ENCODE data around the gene PILRB. TPM values are rescaled to one million over a fixed set of nuclear protein-coding genes. Genes with fewer than 3 reads are reported as not detected.

The PILRB gene
- total RNA-seq, 1 experiment from 2014 or later, result 119 TPM

DNA sequence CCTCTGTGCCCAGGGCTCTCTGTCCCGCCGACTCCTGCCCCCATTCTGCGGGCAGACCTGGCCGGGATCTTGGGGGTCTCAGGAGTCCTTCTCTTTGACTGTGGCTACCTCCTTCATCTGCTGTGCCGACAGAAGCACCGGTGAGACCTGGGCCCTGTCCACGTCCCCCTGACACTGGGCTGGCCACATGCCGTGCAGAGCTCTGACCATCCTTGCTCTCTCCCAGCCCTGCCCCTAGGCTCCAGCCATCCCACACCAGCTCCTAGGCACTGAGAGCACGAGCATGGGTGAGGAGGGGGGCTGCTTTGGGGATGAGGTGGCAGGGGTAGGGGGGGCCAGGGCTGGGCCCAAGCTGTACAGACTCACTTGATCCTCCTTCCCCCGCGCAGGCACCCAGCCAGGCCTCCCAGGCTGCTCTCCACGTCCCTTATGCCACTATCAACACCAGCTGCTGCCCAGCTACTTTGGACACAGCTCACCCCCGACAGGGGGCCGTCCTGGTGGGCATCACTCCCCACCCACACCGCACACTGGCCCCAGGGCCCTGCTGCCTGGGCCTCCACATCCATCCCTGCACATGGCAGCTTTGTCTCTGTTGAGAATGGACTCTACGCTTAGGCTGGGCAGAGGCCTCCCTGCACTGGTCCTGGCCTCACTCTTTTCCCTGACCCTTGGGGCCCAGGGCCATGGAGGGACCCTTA, 4.8 kb upstream of the PILRB start:
- CTCF ChIA-PET, result no interaction called here
- H3K4me3 ChIP-seq, result no peak overlapping the region
- H3K9me2 ChIP-seq (ENCODE audit: insufficient read depth), result no peaks in the 10 kb centered on the region
- no peak overlapping the region for H3K27ac ChIP-seq
- H3K9me3 ChIP-seq (ENCODE audit: insufficient read depth, low read depth), result no peaks in the 10 kb centered on the region
- H3K79me2 ChIP-seq (ENCODE audit: low read depth), result 0 out of 2 replicates have a peak, but pooled peaks cover 3% of the 10 kb centered on the region
- no peak overlapping the region for H3K4me2 ChIP-seq
- intact Hi-C loops (cut with micrococcal nuclease; ENCODE audit: unreplicated experiment), result loop anchor here (5.0 kb wide), 1 partner anchor 221 kb away; no protein-coding TSS in a partner anchor
- no peak for TF ChIP-seq EZH2 (IDR thresholded peaks at IDR 0.05; ENCODE audit: low read depth)
- TF ChIP-seq, protein P1, sequence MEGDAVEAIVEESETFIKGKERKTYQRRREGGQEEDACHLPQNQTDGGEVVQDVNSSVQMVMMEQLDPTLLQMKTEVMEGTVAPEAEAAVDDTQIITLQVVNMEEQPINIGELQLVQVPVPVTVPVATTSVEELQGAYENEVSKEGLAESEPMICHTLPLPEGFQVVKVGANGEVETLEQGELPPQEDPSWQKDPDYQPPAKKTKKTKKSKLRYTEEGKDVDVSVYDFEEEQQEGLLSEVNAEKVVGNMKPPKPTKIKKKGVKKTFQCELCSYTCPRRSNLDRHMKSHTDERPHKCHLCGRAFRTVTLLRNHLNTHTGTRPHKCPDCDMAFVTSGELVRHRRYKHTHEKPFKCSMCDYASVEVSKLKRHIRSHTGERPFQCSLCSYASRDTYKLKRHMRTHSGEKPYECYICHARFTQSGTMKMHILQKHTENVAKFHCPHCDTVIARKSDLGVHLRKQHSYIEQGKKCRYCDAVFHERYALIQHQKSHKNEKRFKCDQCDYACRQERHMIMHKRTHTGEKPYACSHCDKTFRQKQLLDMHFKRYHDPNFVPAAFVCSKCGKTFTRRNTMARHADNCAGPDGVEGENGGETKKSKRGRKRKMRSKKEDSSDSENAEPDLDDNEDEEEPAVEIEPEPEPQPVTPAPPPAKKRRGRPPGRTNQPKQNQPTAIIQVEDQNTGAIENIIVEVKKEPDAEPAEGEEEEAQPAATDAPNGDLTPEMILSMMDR (conservative IDR thresholded peaks at IDR 0.05), result no peak
- POLR2A ChIA-PET (ENCODE audit: unreplicated experiment), result no interaction called here
- peaks cover 19% of the 10 kb centered on the region for H4K20me1 ChIP-seq (ENCODE audit: insufficient read depth)
- DNase-seq, result no peak
- H3K27me3 ChIP-seq (ENCODE audit: insufficient read depth, low read depth), result no peaks in the 10 kb centered on the region
- H3K36me3 ChIP-seq (ENCODE audit: low read depth), result peaks cover 6% of the 10 kb centered on the region
- H2AFZ ChIP-seq, result no peak overlapping the region
- H3K4me1 ChIP-seq (replicated peaks; ENCODE audit: insufficient read depth), result no peaks in the 10 kb centered on the region
- H3F3A ChIP-seq (ENCODE audit: insufficient read depth, low read depth), result peaks cover 13% of the 10 kb centered on the region; the same call in 1 of the 2 replicates
- BruUV-seq (replicated peaks), result no TSS peak

DNA sequence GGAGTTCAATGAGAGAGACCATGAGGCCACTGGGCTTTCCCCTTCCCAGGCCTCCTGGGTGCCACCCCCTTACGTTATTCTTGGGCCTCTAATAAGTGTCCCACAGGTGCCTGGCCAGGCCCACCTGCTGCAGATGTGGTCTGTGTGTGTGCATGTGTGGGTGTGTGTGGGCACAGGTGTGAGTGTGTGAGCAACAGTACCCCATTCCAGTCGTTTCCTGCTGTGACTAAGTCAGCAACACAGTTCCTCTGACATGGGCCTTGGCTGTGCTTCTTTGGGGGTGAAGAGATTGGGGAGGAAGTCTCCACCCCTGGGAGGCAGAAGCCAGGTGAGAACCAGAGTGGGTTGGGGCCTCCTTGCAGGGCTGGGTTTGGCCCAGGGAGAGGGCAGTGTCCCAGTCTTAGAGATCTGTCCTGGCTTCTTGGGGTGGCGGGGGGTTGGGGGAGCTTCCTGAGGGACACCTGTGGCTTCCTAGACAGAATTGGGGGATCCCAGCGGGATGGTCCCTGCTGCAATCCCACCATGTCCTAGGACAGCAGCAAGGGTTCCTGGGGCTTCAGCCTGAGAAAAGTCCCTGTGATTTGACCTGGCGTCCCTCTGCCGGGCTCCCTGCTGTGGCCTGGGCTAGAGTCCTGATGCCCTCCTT, 4.1 kb upstream of the PILRB start:
- H3K27me3 ChIP-seq (ENCODE audit: insufficient read depth, low read depth), result no peaks in the 10 kb centered on the region
- H4K20me1 ChIP-seq (ENCODE audit: insufficient read depth), result peaks cover 19% of the 10 kb centered on the region
- BruUV-seq (replicated peaks), result no TSS peak
- DNase-seq, result no peak
- peaks cover 9% of the 10 kb centered on the region; the same call in 1 of the 2 replicates for H3F3A ChIP-seq (ENCODE audit: insufficient read depth, low read depth)
- H3K4me3 ChIP-seq, result no peak overlapping the region
- TF ChIP-seq, protein P1 (conservative IDR thresholded peaks at IDR 0.05), result no peak
- TF ChIP-seq EZH2 (IDR thresholded peaks at IDR 0.05; ENCODE audit: low read depth), result no peak
- no peaks in the 10 kb centered on the region for H3K9me3 ChIP-seq (ENCODE audit: insufficient read depth, low read depth)
- no peak overlapping the region for H2AFZ ChIP-seq
- intact Hi-C loops (cut with micrococcal nuclease; ENCODE audit: unreplicated experiment), result loop anchor here (5.0 kb wide), 1 partner anchor 222 kb away; no protein-coding TSS in a partner anchor
- peaks cover 3% of the 10 kb centered on the region for H3K36me3 ChIP-seq (ENCODE audit: low read depth)
- no peaks in the 10 kb centered on the region for H3K4me1 ChIP-seq (replicated peaks; ENCODE audit: insufficient read depth)
- H3K27ac ChIP-seq, result no peak overlapping the region
- POLR2A ChIA-PET (ENCODE audit: unreplicated experiment), result no interaction called here
- no peak overlapping the region for H3K4me2 ChIP-seq
- CTCF ChIA-PET, result no interaction called here
- H3K79me2 ChIP-seq (ENCODE audit: low read depth), result 0 out of 2 replicates have a peak, but pooled peaks cover 3% of the 10 kb centered on the region
- H3K9me2 ChIP-seq (ENCODE audit: insufficient read depth), result no peaks in the 10 kb centered on the region

DNA sequence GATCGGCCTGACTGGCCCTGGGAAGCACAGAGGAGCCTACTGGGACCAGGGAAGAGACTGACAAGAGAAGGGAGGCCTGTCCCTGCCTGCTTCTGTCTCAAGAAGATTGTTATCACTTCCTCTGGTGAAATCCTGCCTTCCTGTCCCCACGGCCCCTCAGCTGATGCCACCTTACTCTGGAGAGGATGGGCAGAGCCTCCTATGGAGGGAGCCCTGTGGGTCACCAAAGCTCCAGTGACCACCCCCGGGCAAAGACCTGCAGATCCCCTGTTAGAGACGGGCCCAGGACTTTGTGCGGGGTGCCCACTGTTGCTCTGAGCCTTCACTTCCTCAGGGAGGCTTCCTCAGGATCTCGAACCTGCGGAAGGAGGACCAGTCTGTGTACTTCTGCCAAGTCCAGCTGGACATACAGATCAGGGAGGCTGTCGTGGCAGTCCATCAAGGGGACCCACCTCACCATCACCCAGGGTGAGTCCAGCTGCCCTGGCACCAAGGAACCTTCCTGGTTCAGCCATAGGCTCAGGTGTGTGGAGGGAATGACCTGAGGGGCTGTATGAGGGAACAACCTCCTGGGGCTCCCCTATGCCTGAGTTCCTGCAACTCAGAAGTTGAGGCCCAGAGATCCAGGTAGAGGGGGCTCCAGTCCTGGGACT, 1.4 kb upstream of the PILRB start:
- ChIA-PET CTCF (no interaction called here), POLR2A (ENCODE audit: unreplicated experiment) (no interaction called here)
- peaks cover 13% of the 10 kb centered on the region for H4K20me1 ChIP-seq (ENCODE audit: insufficient read depth)
- BruUV-seq (replicated peaks), result no TSS peak
- no peak overlapping the region for H3K27ac ChIP-seq
- H3K27me3 ChIP-seq (ENCODE audit: insufficient read depth, low read depth), result no peaks in the 10 kb centered on the region
- DNase-seq, result no peak
- H2AFZ ChIP-seq, result no peak overlapping the region
- H3K9me2 ChIP-seq (ENCODE audit: insufficient read depth), result no peaks in the 10 kb centered on the region
- intact Hi-C loops (cut with micrococcal nuclease; ENCODE audit: unreplicated experiment), result no loop called here
- no peaks in the 10 kb centered on the region for H3K9me3 ChIP-seq (ENCODE audit: insufficient read depth, low read depth)
- no peaks in the 10 kb centered on the region for H3K79me2 ChIP-seq (ENCODE audit: low read depth)
- no peak overlapping the region for H3K4me2 ChIP-seq
- peaks cover 9% of the 10 kb centered on the region for H3F3A ChIP-seq (ENCODE audit: insufficient read depth, low read depth)
- H3K4me3 ChIP-seq, result no peak overlapping the region
- H3K36me3 ChIP-seq (ENCODE audit: low read depth), result peaks cover 15% of the 10 kb centered on the region; the same call in 1 of the 2 replicates
- no peaks in the 10 kb centered on the region for H3K4me1 ChIP-seq (replicated peaks; ENCODE audit: insufficient read depth)
- no peak for TF ChIP-seq EZH2 (IDR thresholded peaks at IDR 0.05; ENCODE audit: low read depth)
